ENCODE results near the gene CTNNA2. TPM values are rescaled to one million over a fixed set of nuclear protein-coding genes. Genes with fewer than 3 reads are reported as not detected.

CTNNA2 gene
- total and polyA plus RNA-seq, 9 of the 15 experiments (the other 6 are each of a cell fraction or from before 2014, with no cell fraction given), result 0.03 to 0.40 (median 0.15) TPM

- H3K9me3 ChIP-seq (replicated peaks; ENCODE audit: control insufficient read depth, insufficient read depth, low read depth, low read length), result no peaks in the 10 kb centered on the region
- H3K9ac ChIP-seq (ENCODE audit: insufficient read depth in 1 of 2, low read depth in 2 of 2, low read length in 2 of 2), result no peak overlapping the region
- no peak overlapping the region for H3K4me2 ChIP-seq (ENCODE audit: insufficient read depth, low read length)
- POLR2A ChIA-PET, result no interaction called here
- intact Hi-C loops (cut with micrococcal nuclease) (loop anchor here (10.0 kb wide), 1 partner anchor 224 kb away; no protein-coding TSS in a partner anchor), in situ Hi-C loops (cut with MboI) (no loop called here)
- H3K27ac ChIP-seq (ENCODE audit: extremely low read depth, low read depth, low read length), result no peak overlapping the region
- no peak overlapping the region for H3K4me3 ChIP-seq
- no TSS peak for BruUV-seq (replicated peaks)
- H4K20me1 ChIP-seq (replicated peaks; ENCODE audit: control insufficient read depth, insufficient read depth, low read length), result no peaks in the 10 kb centered on the region
- no peaks in the 10 kb centered on the region for H3K79me2 ChIP-seq (ENCODE audit: control insufficient read depth, insufficient read depth, low read length)
- H3K4me1 ChIP-seq (replicated peaks in 1 of 2; ENCODE audit: control insufficient read depth in 2 of 2, insufficient read depth in 2 of 2, low read length in 2 of 2), result peaks cover 0 to 19% of the 10 kb centered on the region in 2 experiments; a peak in 3 of 5 replicates
- WGBS (ENCODE audit: insufficient coverage, low coverage, missing lambda C conversion rate), result 9% methylated on average over 3 of the region's 3 CpGs
- CTCF ChIA-PET (ENCODE audit: low intra/inter-chr PET ratio), result no interaction called here
- ATAC-seq, result no peak
- no peaks in the 10 kb centered on the region for H3K9me1 ChIP-seq (ENCODE audit: control insufficient read depth, insufficient read depth, low read length)
- H2AFZ ChIP-seq (ENCODE audit: low read depth, low read length), result no peak overlapping the region
- H3K36me3 ChIP-seq (ENCODE audit: control insufficient read depth, insufficient read depth, low read length), result no peaks in the 10 kb centered on the region
- H3K27me3 ChIP-seq (ENCODE audit: control insufficient read depth in 2 of 2, insufficient read depth in 2 of 2, low read length in 2 of 2), result peaks cover 19 to 20% of the 10 kb centered on the region in 2 experiments
- DNase-seq (ENCODE audit: extremely low read depth in 1 of 4, low spot score in 3 of 4), result no peak
- peak; percentile 6 for FAIRE-seq
- TF ChIP-seq DDX20 (tag; IDR thresholded peaks at IDR 0.05; ENCODE audit: low read depth), result no peak
- no peak for TF ChIP-seq LARP7 (IDR thresholded peaks at IDR 0.05)
- no peak for TF ChIP-seq IRF1 (CRISPR knock-in tag; IDR thresholded peaks at IDR 0.05; ENCODE audit: borderline replicate concordance)
- no peak for TF ChIP-seq TFE3 (CRISPR knock-in tag; IDR thresholded peaks at IDR 0.05)
- TF ChIP-seq CREM (IDR thresholded peaks at IDR 0.05; ENCODE audit: low read depth), result no peak
- TF ChIP-seq CBX2 (IDR thresholded peaks at IDR 0.05; ENCODE audit: insufficient read depth, low read length, poor library complexity, severe bottlenecking), result no peak
- TF ChIP-seq ARID2 (IDR thresholded peaks at IDR 0.05), result no peak
- no peak for TF ChIP-seq PATZ1 (CRISPR knock-in tag; IDR thresholded peaks at IDR 0.05; ENCODE audit: borderline replicate concordance)
- TF ChIP-seq RFX5 (IDR thresholded peaks at IDR 0.05; ENCODE audit: low read depth, low read length), result no peak
- no peak for TF ChIP-seq GTF2B (IDR thresholded peaks at IDR 0.05; ENCODE audit: extremely low read depth, insufficient read length)
- TF ChIP-seq U2AF2 (optimal IDR thresholded peaks at IDR 0.05; ENCODE audit: low read depth, low read length), result no peak
- TF ChIP-seq ZNF140 (CRISPR knock-in tag; IDR thresholded peaks at IDR 0.05), result no peak
- no peak for TF ChIP-seq NRF1 (conservative IDR thresholded peaks at IDR 0.05 in 1 of 2, IDR thresholded peaks at IDR 0.05 in 1 of 2)
- TF ChIP-seq MLX (CRISPR knock-in tag; conservative IDR thresholded peaks at IDR 0.05), result no peak
- no peak for TF ChIP-seq ZNF174 (CRISPR knock-in tag; IDR thresholded peaks at IDR 0.05)
- no peak for TF ChIP-seq POU5F1 (IDR thresholded peaks at IDR 0.05; ENCODE audit: borderline replicate concordance, low read depth, low read length, partially characterized antibody)
Observed at GRCh38 chr2:80298954-80299353, 786.1 kb downstream of the CTNNA2 start.

All from K562 (cell line).